WTC11 (cell line): Measurements from ENCODE around the gene ACTL6A.

Source experiments
- ATF1 ChIP-seq: sonication (generic); formaldehyde crosslinking; IDR thresholded peaks from 2 replicates; pipeline ENCODE4 v1.8.1; 2023; ENCODE audit warnings: mild to moderate bottlenecking, moderate library complexity, missing genetic modification reagents
- FOXJ3 ChIP-seq: sonication (generic); formaldehyde crosslinking; IDR thresholded peaks from 2 replicates; pipeline ENCODE4 v1.9.0; 2021; ENCODE audit warnings: missing genetic modification reagents, mild to moderate bottlenecking, borderline replicate concordance
- ZNF416 ChIP-seq: fragments of 250-450 bp; sonication (Bioruptor Pico); IDR thresholded peaks from 2 replicates; pipeline ENCODE4 v1.9.0; 2021; ENCODE audit warnings: mild to moderate bottlenecking, inconsistent platforms
- TF ChIP-seq, protein P1 (sequence below): fragments of 200-600 bp; IDR thresholded peaks from 2 replicates; pipeline ENCODE4 v1.8.0; 2022; ENCODE audit warnings: antibody characterized with exemption
- TF ChIP-seq, protein P2 (sequence below): sonication (generic); formaldehyde crosslinking; IDR thresholded peaks from 2 replicates; pipeline ENCODE4 v1.8.1; 2022; ENCODE audit warnings: low read depth, mild to moderate bottlenecking, moderate library complexity, missing genetic modification reagents, borderline replicate concordance

DNA sequence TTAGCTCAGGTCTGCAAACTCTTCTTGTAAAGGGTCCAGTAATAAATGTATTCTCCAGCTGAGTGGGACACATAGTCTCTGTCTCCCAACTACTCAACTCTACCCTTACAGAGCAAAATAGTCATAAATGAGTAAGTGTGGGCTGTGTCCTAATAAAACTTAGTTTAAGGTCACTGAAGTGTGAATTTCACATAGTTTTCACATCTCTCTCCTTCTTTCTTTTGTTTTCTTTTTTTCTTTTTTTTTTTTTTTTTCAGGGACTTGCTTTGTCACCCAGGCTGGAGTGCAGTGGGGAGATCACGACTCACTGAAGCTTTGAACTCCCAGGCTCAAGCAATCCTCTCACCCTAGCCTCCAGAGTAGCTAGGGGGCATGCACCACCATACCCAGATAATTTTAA is 1.9 kb upstream of the ACTL6A start:
- TF ChIP-seq, protein P1, sequence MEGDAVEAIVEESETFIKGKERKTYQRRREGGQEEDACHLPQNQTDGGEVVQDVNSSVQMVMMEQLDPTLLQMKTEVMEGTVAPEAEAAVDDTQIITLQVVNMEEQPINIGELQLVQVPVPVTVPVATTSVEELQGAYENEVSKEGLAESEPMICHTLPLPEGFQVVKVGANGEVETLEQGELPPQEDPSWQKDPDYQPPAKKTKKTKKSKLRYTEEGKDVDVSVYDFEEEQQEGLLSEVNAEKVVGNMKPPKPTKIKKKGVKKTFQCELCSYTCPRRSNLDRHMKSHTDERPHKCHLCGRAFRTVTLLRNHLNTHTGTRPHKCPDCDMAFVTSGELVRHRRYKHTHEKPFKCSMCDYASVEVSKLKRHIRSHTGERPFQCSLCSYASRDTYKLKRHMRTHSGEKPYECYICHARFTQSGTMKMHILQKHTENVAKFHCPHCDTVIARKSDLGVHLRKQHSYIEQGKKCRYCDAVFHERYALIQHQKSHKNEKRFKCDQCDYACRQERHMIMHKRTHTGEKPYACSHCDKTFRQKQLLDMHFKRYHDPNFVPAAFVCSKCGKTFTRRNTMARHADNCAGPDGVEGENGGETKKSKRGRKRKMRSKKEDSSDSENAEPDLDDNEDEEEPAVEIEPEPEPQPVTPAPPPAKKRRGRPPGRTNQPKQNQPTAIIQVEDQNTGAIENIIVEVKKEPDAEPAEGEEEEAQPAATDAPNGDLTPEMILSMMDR = no peak
- no peak for TF ChIP-seq FOXJ3 (CRISPR knock-in tag)
- no peak for TF ChIP-seq ZNF416
- TF ChIP-seq, protein P2, sequence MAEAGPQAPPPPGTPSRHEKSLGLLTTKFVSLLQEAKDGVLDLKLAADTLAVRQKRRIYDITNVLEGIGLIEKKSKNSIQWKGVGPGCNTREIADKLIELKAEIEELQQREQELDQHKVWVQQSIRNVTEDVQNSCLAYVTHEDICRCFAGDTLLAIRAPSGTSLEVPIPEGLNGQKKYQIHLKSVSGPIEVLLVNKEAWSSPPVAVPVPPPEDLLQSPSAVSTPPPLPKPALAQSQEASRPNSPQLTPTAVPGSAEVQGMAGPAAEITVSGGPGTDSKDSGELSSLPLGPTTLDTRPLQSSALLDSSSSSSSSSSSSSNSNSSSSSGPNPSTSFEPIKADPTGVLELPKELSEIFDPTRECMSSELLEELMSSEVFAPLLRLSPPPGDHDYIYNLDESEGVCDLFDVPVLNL (CRISPR knock-in tag) = no peak
- TF ChIP-seq ATF1 (CRISPR knock-in tag) = no peak
